Loucy (cell line): ENCODE data around the gene CAMKMT.

ENCODE experiments used
- H2AFZ ChIP-seq: fragments of 200-600 bp; sonication (generic); 2 replicates; pipeline ENCODE4 v1.6.0; 2016; ENCODE audit warnings: antibody characterized with exemption, mild to moderate bottlenecking, low read length, moderate library complexity
- H3F3A ChIP-seq: fragments of 200-600 bp; 2 replicates; pipeline ENCODE4 v1.6.0; 2016; ENCODE audit warnings: antibody characterized with exemption, low read depth, mild to moderate bottlenecking
- H3K27me3 ChIP-seq: fragments of 200-600 bp; sonication (generic); 2 replicates; pipeline ENCODE4 v1.6.1; 2014; ENCODE audit warnings: low read length, mild to moderate bottlenecking; ENCODE audit not compliant: insufficient read depth, poor library complexity, severe bottlenecking
- H3K36me3 ChIP-seq: fragments of 200-600 bp; sonication (generic); 2 replicates; pipeline ENCODE4 v1.6.1; 2016; ENCODE audit warnings: low read length; ENCODE audit not compliant: insufficient read depth
- H3K4me1 ChIP-seq: fragments of 200-600 bp; sonication (generic); 2 replicates; pipeline ENCODE4 v1.5.1; 2014; ENCODE audit warnings: low read length, mild to moderate bottlenecking; ENCODE audit not compliant: insufficient read depth, poor library complexity, severe bottlenecking
- H3K4me2 ChIP-seq: fragments of 200-600 bp; sonication (generic); 2 replicates; pipeline ENCODE4 v1.6.0; 2014; ENCODE audit warnings: antibody characterized with exemption, low read length, low read depth, mild to moderate bottlenecking; ENCODE audit not compliant: poor library complexity, severe bottlenecking
- H3K4me3 ChIP-seq: fragments of 200-600 bp; sonication (generic); 2 replicates; pipeline ENCODE4 v1.5.1; 2014; ENCODE audit warnings: low read length, mild to moderate bottlenecking, mixed read lengths; ENCODE audit not compliant: poor library complexity, severe bottlenecking
- H3K79me2 ChIP-seq: fragments of 200-600 bp; sonication (generic); 2 replicates; pipeline ENCODE4 v1.6.1; 2014; ENCODE audit warnings: low read length; ENCODE audit not compliant: insufficient read depth
- H3K9ac ChIP-seq: fragments of 200-600 bp; sonication (generic); 2 replicates; pipeline ENCODE4 v1.6.0; 2014; ENCODE audit warnings: mild to moderate bottlenecking, low read depth, low read length, moderate library complexity; ENCODE audit not compliant: poor library complexity, severe bottlenecking
- H3K9me2 ChIP-seq: fragments of 200-600 bp; sonication (generic); replicated peaks from 2 replicates; pipeline ENCODE4 v1.6.1; 2016; ENCODE audit warnings: low read depth, low read length, mixed read lengths
- H3K9me3 ChIP-seq: fragments of 200-600 bp; sonication (generic); 2 replicates; pipeline ENCODE4 v1.6.1; 2014; ENCODE audit warnings: mild to moderate bottlenecking, antibody characterized with exemption, low read length, low read depth; ENCODE audit not compliant: insufficient read depth
- H4K20me1 ChIP-seq: fragments of 200-600 bp; sonication (generic); 2 replicates; pipeline ENCODE4 v1.6.0; 2014; ENCODE audit warnings: antibody characterized with exemption, low read length, mild to moderate bottlenecking; ENCODE audit not compliant: insufficient read depth, poor library complexity, severe bottlenecking
- CTCF ChIP-seq: fragments of 200-600 bp; sonication (generic); conservative IDR thresholded peaks from 2 replicates; pipeline ENCODE4 v1.5.1; 2014; ENCODE audit warnings: mild to moderate bottlenecking, antibody characterized with exemption, low read length
- EZH2phosphoT487 ChIP-seq: fragments of 200-600 bp; IDR thresholded peaks from 2 replicates; pipeline ENCODE4 v1.6.1; 2018; ENCODE audit warnings: antibody characterized with exemption, mild to moderate bottlenecking, moderate library complexity, borderline replicate concordance

CAMKMT gene

GRCh38 chr2:44444881-44445280 is 83.1 kb downstream of the CAMKMT start:
- no peak overlapping the region for H2AFZ ChIP-seq
- H3K79me2 ChIP-seq = no peaks in the 10 kb centered on the region
- no peak overlapping the region for H3K4me2 ChIP-seq
- H3K9me3 ChIP-seq = no peaks in the 10 kb centered on the region
- TF ChIP-seq CTCF (no peak), EZH2phosphoT487 (no peak)
- no peaks in the 10 kb centered on the region for H3K36me3 ChIP-seq
- no peaks in the 10 kb centered on the region for H3K27me3 ChIP-seq
- no peaks in the 10 kb centered on the region for H4K20me1 ChIP-seq
- no peaks in the 10 kb centered on the region for H3K4me1 ChIP-seq
- no peaks in the 10 kb centered on the region for H3F3A ChIP-seq
- H3K9me2 ChIP-seq = no peaks in the 10 kb centered on the region
- H3K9ac ChIP-seq = no peak overlapping the region
- no peak overlapping the region for H3K4me3 ChIP-seq

GRCh38 chr2:44448860-44449527 is 87.2 kb downstream of the CAMKMT start:
- TF ChIP-seq CTCF (no peak), EZH2phosphoT487 (no peak)
- H3K9me2 ChIP-seq = no peaks in the 10 kb centered on the region
- H3K4me2 ChIP-seq = no peak overlapping the region
- H3K9me3 ChIP-seq = no peaks in the 10 kb centered on the region
- no peaks in the 10 kb centered on the region for H4K20me1 ChIP-seq
- H3F3A ChIP-seq = no peaks in the 10 kb centered on the region
- H3K9ac ChIP-seq = no peak overlapping the region
- H3K36me3 ChIP-seq = no peaks in the 10 kb centered on the region
- H2AFZ ChIP-seq = no peak overlapping the region
- H3K4me1 ChIP-seq = no peaks in the 10 kb centered on the region
- H3K79me2 ChIP-seq = no peaks in the 10 kb centered on the region
- no peaks in the 10 kb centered on the region for H3K27me3 ChIP-seq
- H3K4me3 ChIP-seq = no peak overlapping the region

- no peak overlapping the region for H2AFZ ChIP-seq
- TF ChIP-seq CTCF = no peak
- no peak for TF ChIP-seq EZH2phosphoT487
- H3K9ac ChIP-seq = no peak overlapping the region
Measured at GRCh38 chr2:44450082-44450481, 88.3 kb downstream of the CAMKMT start.

More at GRCh38 chr2:44450082-44450481, 88.3 kb downstream of the CAMKMT start:
- no peaks in the 10 kb centered on the region for H3K9me2 ChIP-seq
- no peaks in the 10 kb centered on the region for H3K36me3 ChIP-seq
- H3F3A ChIP-seq = no peaks in the 10 kb centered on the region
- H3K9me3 ChIP-seq = no peaks in the 10 kb centered on the region
- H3K4me1 ChIP-seq = no peaks in the 10 kb centered on the region
- H3K79me2 ChIP-seq = no peaks in the 10 kb centered on the region
- no peak overlapping the region for H3K4me3 ChIP-seq
- no peak overlapping the region for H3K4me2 ChIP-seq
- no peaks in the 10 kb centered on the region for H4K20me1 ChIP-seq
- H3K27me3 ChIP-seq = no peaks in the 10 kb centered on the region
